GM12878 (cell line): Measurements from ENCODE around the gene PGF. TPM values are rescaled to one million over a fixed set of nuclear protein-coding genes. Genes with fewer than 3 reads are reported as not detected.

Source experiments
- ATAC-seq: fragments of 200-7000 bp; cut with Tn5 transposase; 3 replicates; pipeline ENCODE4 v1.9.1; 2020; ENCODE audit warnings: mild to moderate bottlenecking, moderate library complexity
- BruUV-seq: library from RNA; stranded (reverse); fragments of 400-500 nt; replicated peaks from 2 replicates; lab custom pipeline; 2021; lab: Mats Ljungman, UMichigan
- CTCF ChIA-PET: fragments of 300-600 bp; sonication (Branson Sonifier 250); formaldehyde crosslinking; extraction: SDS; loops from one replicate; lab custom pipeline; 2021; ENCODE audit warnings: inconsistent platforms; lab: Yijun Ruan, JAX
- POLR2A ChIA-PET: fragments of 350-600 bp; formaldehyde crosslinking; extraction: SDS; loops from one replicate; lab custom pipeline; 2021; ENCODE audit warnings: inconsistent platforms; lab: Charles Lee
- RAD21 ChIA-PET: fragments of 300-600 bp; sonication (Branson Sonifier 250); formaldehyde crosslinking; loops from one replicate; lab custom pipeline; 2023; ENCODE audit warnings: antibody characterized with exemption; ENCODE audit not compliant: unreplicated experiment; lab: Charles Lee
- SMC1A ChIA-PET: fragments of 300-600 bp; sonication (Branson Sonifier 250); formaldehyde crosslinking; loops from one replicate; lab custom pipeline; 2023; ENCODE audit not compliant: unreplicated experiment, uncharacterized antibody; lab: Charles Lee
- DNase-seq: peaks from one replicate; pipeline ENCODE4 v3.0.0-alpha.2; 2011; ENCODE audit warnings: low read depth, low spot score
- FAIRE-seq: peaks from 3 replicates; lab custom pipeline; 2011; peaks lifted over from hg19 to GRCh38; lab: Jason Lieb, UNC
- H2AFZ ChIP-seq: 2 replicates; pipeline ENCODE4 v1.6.0; 2011; ENCODE audit warnings: low read depth, low read length, control low read depth; ENCODE audit not compliant: control insufficient read depth
- H3K27ac ChIP-seq: 2 replicates; pipeline ENCODE4 v1.5.1; 2011; ENCODE audit warnings: control low read depth; ENCODE audit not compliant: control insufficient read depth, insufficient read depth
- H3K27me3 ChIP-seq, 2 experiments: replicated peaks in 1 of 2; 2 replicates each; pipeline versions ENCODE4 v1.6.0 to v1.6.1; 2011; ENCODE audit warnings: low read length in 1 of 2; ENCODE audit not compliant: control insufficient read depth in 2 of 2, insufficient read depth in 2 of 2
- H3K36me3 ChIP-seq, 2 experiments: 2 replicates each; pipeline ENCODE4 v1.5.1; 2011; ENCODE audit warnings: low read length in 1 of 2; ENCODE audit not compliant: control insufficient read depth in 2 of 2, insufficient read depth in 2 of 2
- H3K4me1 ChIP-seq: 2 replicates; pipeline ENCODE4 v1.6.1; 2011; ENCODE audit warnings: mild to moderate bottlenecking, low read length, moderate library complexity, mixed read lengths; ENCODE audit not compliant: control insufficient read depth, insufficient read depth
- H3K4me2 ChIP-seq: 2 replicates; pipeline ENCODE4 v1.6.0; 2011; ENCODE audit warnings: control low read depth; ENCODE audit not compliant: control insufficient read depth, insufficient read depth
- H3K4me3 ChIP-seq: fragments of 200-600 bp; sonication (generic); 2 replicates; pipeline ENCODE4 v1.5.1; 2016
- H3K79me2 ChIP-seq: 2 replicates; pipeline ENCODE4 v1.6.0; 2011; ENCODE audit warnings: low read length; ENCODE audit not compliant: control insufficient read depth, insufficient read depth
- H3K9ac ChIP-seq: 2 replicates; pipeline ENCODE4 v1.8.0; 2011; ENCODE audit warnings: low read length, control low read depth, mixed read lengths; ENCODE audit not compliant: control insufficient read depth, insufficient read depth
- H3K9me3 ChIP-seq: replicated peaks from 3 replicates; pipeline ENCODE4 v1.5.1; 2011; ENCODE audit warnings: mild to moderate bottlenecking, low read length; ENCODE audit not compliant: control insufficient read depth, insufficient read depth
- H4K20me1 ChIP-seq: 2 replicates; pipeline ENCODE4 v1.6.0; 2011; ENCODE audit not compliant: control insufficient read depth, insufficient read depth
- ATF2 ChIP-seq: IDR thresholded peaks from 2 replicates; pipeline ENCODE4 v1.6.1; 2012; ENCODE audit warnings: low read length, inconsistent platforms
- BCL11A ChIP-seq: IDR thresholded peaks from 2 replicates; pipeline ENCODE4 v1.6.1; 2011; ENCODE audit warnings: low read depth, low read length
- E2F4 ChIP-seq: IDR thresholded peaks from 2 replicates; pipeline ENCODE4 v1.6.1; 2012; ENCODE audit warnings: low read depth, low read length, improper control_type of control experiment
- E2F8 ChIP-seq: fragments of 450-650 bp; IDR thresholded peaks from 2 replicates; pipeline ENCODE4 v1.6.1; 2018; ENCODE audit warnings: mild to moderate bottlenecking, low read depth, moderate library complexity; ENCODE audit not compliant: partially characterized antibody
- JUND ChIP-seq: IDR thresholded peaks from 2 replicates; pipeline ENCODE4 v1.6.1; 2012; ENCODE audit warnings: low read depth, mild to moderate bottlenecking, low read length, improper control_type of control experiment, moderate library complexity
- RCOR1 ChIP-seq: conservative IDR thresholded peaks from 2 replicates; pipeline ENCODE4 v1.6.1; 2012; ENCODE audit warnings: low read depth, low read length, improper control_type of control experiment
- TCF7 ChIP-seq: IDR thresholded peaks from 2 replicates; pipeline ENCODE4 v1.6.1; 2014; ENCODE audit warnings: antibody characterized with exemption, borderline replicate concordance
- WGBS: methylation state at CpG from one replicate; pipeline ENCODE4 v1.1.6; 2016; ENCODE audit warnings: low lambda C conversion rate; ENCODE audit not compliant: insufficient replicate concordance, insufficient coverage; ENCODE audit errors: missing lambda C conversion rate; 5-methylcytosine and 5-hydroxymethylcytosine counted together
- in situ Hi-C: fragments of 300-500 bp; cut with MboI; formaldehyde crosslinking; loops from 9 replicates; pipeline ENCODE4 v1.14.3; 2018; ENCODE audit warnings: mixed read lengths
- intact Hi-C: fragments of 100-400 bp; cut with micrococcal nuclease; formaldehyde crosslinking; loops from one replicate; pipeline ENCODE4 v1.14.2; 2022; ENCODE audit not compliant: unreplicated experiment
- polyA plus RNA-seq, 11 experiments: library from polyadenylated mRNA; depleted of rRNA in 4 of 11; unstranded in 6 of 11; stranded (reverse) in 5 of 11; fragments of >200 nt; fragmentation: Nextera tagmentation in 4 of 11; fragmentation: Illumina TruSeq in 1 of 11; extraction: Ambion mirVana in 4 of 11; extraction: Trizol in 1 of 11; gene quantifications; 1 replicate in 1 of 11; 2 replicates in 10 of 11; pipeline versions ENCODE4 v1.2.1 to v1.2.3, GENCODE V29; 2011 to 2016; ENCODE audit warnings: inconsistent platforms in 2 of 11, missing spikeins in 2 of 11, low read depth in 1 of 11
- total RNA-seq, 4 experiments: library from RNA; depleted of rRNA in 3 of 4; stranded (reverse); fragments of >200 nt in 3 of 4; fragmentation: Illumina TruSeq in 1 of 4; extraction: Trizol in 1 of 4; gene quantifications; 2 replicates each; pipeline versions ENCODE4 v1.2.1 to v1.2.3, GENCODE V29; 2013 to 2021

Gene PGF
- total and polyA plus RNA-seq, 10 of the 15 experiments (the other 5 are each of a cell fraction or from before 2014, with no cell fraction given) = 0.11 to 5.5 (median 0.63) TPM

GRCh38 chr14:74961238-74961911, 6.0 kb upstream of the PGF start:
- in situ Hi-C loops = no loop called here

More at GRCh38 chr14:74961238-74961911, 6.0 kb upstream of the PGF start:
- ATAC-seq (no peak), DNase-seq (no peak), FAIRE-seq (no peak)
- no peaks in the 10 kb centered on the region for H4K20me1 ChIP-seq
- intact Hi-C loops = no loop called here
- no TSS peak for BruUV-seq
- no peak overlapping the region for H2AFZ ChIP-seq
- SMC1A ChIA-PET = interaction anchor here (0.9 to 2.3 kb wide), 4 partner anchors 12 to 128 kb away, joined by 3 to 14 read pairs (median 4); no protein-coding TSS in a partner anchor
- no peak overlapping the region for H3K9ac ChIP-seq
- CTCF ChIA-PET = interaction anchor here (0.9 to 8.6 kb wide), 7 partner anchors 15 to 127 kb away, joined by 3 to 61 read pairs (median 4); partner anchors contain the start of genes EIF2B2 and ZC2HC1C
- no peak overlapping the region for H3K4me3 ChIP-seq
- RAD21 ChIA-PET = interaction anchor here (0.6 to 1.8 kb wide), 6 partner anchors 13 to 84 kb away, joined by 3 to 6 read pairs (median 3); no protein-coding TSS in a partner anchor
- WGBS = 43% methylated on average over 5 of the region's 5 CpGs
- H3K4me1 ChIP-seq = peaks cover 14% of the 10 kb centered on the region
- no peaks in the 10 kb centered on the region for H3K9me3 ChIP-seq
- H3K4me2 ChIP-seq = no peak overlapping the region
- no peaks in the 10 kb centered on the region for H3K27me3 ChIP-seq
- H3K79me2 ChIP-seq = no peaks in the 10 kb centered on the region
- no peak overlapping the region for H3K27ac ChIP-seq
- TF ChIP-seq E2F8 (no peak), ATF2 (no peak), E2F4 (no peak), JUND (no peak), RCOR1 (no peak), TCF7 (no peak), BCL11A (no peak)
- POLR2A ChIA-PET = interaction anchor here (0.8 kb wide), 1 partner anchor 7 kb away, joined by 4 read pairs; no protein-coding TSS in a partner anchor
- no peaks in the 10 kb centered on the region for H3K36me3 ChIP-seq
